OCI-M1 (cell line): ENCODE measurements around the gene HEXIM2.

ENCODE experiments used
- DNase-seq: peaks from one replicate; lab custom pipeline; 2025; lab: John Stamatoyannopoulos, UW

Gene HEXIM2

GRCh38 chr17:45144199-45145034 is 17.3 kb upstream of the HEXIM2 start:
- no peak for DNase-seq

DNA sequence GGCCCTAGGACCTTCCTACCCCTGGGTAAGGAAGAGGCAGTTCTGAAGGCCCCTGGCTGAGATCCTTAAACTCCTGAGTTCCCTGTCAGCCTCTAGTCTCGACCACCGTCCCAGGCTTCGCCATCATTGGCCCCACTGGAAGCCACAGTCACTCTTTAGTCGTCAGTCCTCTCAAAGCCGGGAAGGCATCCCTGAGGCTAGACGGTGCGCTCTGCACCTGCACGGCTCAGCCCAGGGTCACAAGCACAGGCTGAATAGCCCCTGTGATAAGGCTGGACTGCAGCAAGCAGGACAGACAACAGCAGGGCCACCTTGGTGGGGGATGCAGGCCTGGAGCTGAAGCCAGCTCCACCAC is 16.7 kb upstream of the HEXIM2 start:
- DNase-seq = no peak

GRCh38 chr17:45146166-45146565 is 15.5 kb upstream of the HEXIM2 start:
- DNase-seq = no peak

GRCh38 chr17:45146592-45146889 is 15.1 kb upstream of the HEXIM2 start:
- no peak for DNase-seq

DNA sequence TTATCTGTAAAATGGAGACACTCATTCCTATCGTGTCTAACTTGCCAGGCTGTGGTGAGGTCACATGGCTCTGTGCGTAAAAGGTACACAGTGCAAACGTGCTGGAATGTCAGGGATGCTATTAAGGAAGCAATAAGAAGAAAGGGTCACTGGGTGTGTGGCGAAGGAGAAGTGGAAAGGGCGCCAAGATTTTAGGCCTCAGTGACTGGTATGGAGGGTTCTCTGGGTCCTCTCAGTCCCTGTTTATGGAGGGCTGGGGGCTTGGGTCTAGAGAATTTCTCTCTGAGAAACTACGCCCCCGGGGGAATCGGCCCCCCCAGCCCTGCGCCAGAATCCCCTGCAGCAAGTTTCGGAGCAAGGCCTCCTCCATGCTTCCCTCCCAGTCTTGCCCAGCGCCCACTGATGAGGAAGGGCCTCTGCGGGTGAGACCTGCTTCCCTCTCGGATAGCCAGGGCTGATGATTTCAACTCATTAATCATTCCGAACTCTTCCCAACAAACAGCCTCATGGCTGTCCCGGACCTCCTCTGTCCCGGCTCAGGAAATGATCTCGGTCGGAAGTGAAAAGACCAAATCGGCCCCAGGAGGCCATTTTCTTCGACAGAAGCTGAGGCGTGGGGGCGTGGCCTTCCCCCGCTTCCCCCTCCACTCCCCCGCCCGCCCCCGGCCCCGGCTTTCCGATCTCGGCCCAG is 14.6 kb upstream of the HEXIM2 start:
- DNase-seq = peak; percentile 95

GRCh38 chr17:45147581-45148182 is 14.0 kb upstream of the HEXIM2 start:
- peak; percentile 96 for DNase-seq

- DNase-seq = peak; percentile 99
Measured at GRCh38 chr17:45148183-45149036, 13.3 kb upstream of the HEXIM2 start, which contains the start of gene HEXIM1. TSS of gene HEXIM1 (plus strand) at chr17:45148475. CDS start at chr17:45149191, 716 bp downstream.

DNA sequence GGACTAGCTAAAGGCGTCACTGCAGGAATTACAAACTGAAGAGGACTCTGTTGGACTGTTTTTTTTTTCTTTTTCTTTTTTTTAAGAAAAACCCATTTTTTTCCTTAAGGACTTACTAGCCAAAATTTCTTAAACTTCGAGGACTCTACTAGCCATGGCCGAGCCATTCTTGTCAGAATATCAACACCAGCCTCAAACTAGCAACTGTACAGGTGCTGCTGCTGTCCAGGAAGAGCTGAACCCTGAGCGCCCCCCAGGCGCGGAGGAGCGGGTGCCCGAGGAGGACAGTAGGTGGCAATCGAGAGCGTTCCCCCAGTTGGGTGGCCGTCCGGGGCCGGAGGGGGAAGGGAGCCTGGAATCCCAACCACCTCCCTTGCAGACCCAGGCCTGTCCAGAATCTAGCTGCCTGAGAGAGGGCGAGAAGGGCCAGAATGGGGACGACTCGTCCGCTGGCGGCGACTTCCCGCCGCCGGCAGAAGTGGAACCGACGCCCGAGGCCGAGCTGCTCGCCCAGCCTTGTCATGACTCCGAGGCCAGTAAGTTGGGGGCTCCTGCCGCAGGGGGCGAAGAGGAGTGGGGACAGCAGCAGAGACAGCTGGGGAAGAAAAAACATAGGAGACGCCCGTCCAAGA is 12.5 kb upstream of the HEXIM2 start:
- peak; percentile 93 for DNase-seq

DNA sequence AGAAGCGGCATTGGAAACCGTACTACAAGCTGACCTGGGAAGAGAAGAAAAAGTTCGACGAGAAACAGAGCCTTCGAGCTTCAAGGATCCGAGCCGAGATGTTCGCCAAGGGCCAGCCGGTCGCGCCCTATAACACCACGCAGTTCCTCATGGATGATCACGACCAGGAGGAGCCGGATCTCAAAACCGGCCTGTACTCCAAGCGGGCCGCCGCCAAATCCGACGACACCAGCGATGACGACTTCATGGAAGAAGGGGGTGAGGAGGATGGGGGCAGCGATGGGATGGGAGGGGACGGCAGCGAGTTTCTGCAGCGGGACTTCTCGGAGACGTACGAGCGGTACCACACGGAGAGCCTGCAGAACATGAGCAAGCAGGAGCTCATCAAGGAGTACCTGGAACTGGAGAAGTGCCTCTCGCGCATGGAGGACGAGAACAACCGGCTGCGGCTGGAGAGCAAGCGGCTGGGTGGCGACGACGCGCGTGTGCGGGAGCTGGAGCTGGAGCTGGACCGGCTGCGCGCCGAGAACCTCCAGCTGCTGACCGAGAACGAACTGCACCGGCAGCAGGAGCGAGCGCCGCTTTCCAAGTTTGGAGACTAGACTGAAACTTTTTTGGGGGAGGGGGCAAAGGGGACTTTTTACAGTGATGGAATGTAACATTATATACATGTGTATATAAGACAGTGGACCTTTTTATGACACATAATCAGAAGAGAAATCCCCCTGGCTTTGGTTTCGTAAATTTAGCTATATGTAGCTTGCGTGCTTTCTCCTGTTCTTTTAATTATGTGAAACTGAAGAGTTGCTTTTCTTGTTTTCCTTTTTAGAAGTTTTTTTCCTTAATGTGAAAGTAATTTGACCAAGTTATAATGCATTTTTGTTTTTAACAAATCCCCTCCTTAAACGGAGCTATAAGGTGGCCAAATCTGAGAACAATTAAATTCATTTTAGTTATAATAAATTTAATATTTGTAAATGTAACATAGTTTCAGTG is 11.7 kb upstream of the HEXIM2 start:
- DNase-seq = peak; percentile 81

DNA sequence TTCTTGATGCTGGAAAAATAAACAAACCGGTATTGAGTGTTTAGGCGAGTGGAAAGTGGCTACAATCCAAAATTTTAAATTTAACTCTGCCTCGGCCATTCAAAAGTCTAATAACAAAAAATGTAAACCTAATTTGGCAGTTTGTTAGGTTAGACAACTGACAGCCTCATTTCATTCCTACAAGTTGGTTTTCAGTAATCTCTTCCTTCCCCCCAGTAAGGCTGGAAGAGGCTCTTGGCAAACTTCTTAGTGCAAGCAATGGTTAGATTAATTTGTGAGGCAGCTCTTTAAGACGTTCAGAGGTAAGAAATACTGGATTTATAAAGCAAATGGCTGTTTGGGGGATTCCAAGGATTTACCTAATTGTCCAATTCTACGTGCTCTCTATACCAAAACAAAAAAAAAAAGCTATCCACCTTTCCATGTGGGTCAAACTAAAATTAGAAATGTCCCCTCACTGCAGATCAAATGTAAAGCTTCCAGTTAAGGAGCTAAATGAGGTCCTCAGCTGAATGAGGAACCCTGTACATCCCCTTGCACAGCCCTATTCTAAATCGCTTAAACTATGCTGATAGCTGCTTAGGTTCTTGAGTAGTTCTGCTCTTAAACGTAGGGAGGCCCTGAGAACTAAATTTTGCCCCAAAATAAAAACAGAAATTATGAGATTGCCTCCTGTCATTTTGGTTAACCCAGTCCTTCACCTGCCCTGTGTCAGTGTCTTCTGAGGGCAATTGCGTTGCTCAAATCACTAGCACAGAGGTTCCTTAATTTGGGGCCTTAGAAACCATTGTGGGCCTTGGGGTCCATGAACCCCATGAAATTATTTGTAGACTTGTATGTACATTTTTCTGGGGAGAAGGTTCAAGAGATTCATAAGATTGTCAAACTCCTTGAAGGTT is 10.5 kb upstream of the HEXIM2 start:
- DNase-seq = peak; percentile 65

DNA sequence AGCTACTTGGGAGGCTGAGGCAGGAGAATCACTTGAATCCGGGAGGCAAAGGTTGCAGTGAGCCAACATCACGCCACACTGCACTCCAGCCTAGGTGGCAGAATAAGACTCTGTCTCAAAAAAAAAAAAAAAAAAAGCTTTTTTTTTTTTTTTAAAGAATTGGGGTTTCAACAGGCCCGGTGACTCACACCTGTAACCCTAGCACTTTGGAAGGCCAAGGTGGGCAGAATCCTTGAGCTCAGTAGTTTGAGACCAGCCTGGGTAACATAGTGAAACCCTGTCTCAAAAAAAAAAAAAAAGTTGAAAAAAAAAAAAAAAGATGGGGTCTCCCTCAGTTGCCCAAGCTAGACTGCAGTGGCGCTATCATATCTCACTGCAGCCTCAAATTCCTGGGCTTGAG is 6.6 kb upstream of the HEXIM2 start:
- DNase-seq = no peak

DNA sequence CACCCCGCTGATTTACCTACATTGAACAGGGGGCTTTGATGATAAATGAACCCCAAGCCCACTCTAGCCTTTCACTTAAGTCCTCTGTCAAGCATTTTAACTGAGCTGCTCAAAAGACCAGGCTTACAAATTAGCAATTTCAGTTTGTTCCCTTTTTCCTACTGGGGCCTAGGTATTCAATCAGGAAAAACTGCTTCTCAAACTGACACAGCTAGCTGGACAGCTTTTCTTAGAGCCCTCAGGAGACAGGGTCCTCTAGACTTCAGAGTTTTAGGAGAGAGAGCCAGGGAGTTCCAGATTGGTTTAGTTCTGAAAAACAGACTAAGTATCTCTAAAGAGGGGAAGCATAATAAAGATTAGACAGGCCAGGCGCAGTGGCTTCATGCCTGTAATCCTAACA is 6.2 kb upstream of the HEXIM2 start:
- DNase-seq = no peak

GRCh38 chr17:45156242-45156641 is 5.4 kb upstream of the HEXIM2 start:
- DNase-seq = no peak

- peak; percentile 80 for DNase-seq
Measured at GRCh38 chr17:45160447-45161287, 1.0 kb upstream of the HEXIM2 start.

- DNase-seq = no peak
Measured at GRCh38 chr17:45162025-45162687, 481 bp downstream of the HEXIM2 start.

GRCh38 chr17:45164734-45165269 is 3.1 kb downstream of the HEXIM2 start:
- no peak for DNase-seq

GRCh38 chr17:45168991-45169752 is 7.5 kb downstream of the HEXIM2 start:
- DNase-seq = no peak
